GM19397 (cell line): ENCODE data around the gene EHMT1.
"Not testable (repeated sequence)": the region's sequence is repeated elsewhere in the genome, so short reads cannot be mapped to it uniquely, and the experiment has no call there.

Experiments
- ATAC-seq: cut with Tn5 transposase; IDR thresholded peaks from one replicate; pipeline ENCODE4 v1.9.1; 2021; ENCODE audit warnings: mild to moderate bottlenecking, moderate library complexity; ENCODE audit not compliant: unreplicated experiment

Gene EHMT1

GRCh38 chr9:137715866-137716693 lies 97.3 kb downstream of the EHMT1 start:
- not testable (repeated sequence) for ATAC-seq

- ATAC-seq: no peak
These were observed 98.0 kb downstream of the EHMT1 start for GRCh38 chr9:137716694-137717287.

- ATAC-seq: no peak
These were observed 99.0 kb downstream of the EHMT1 start for GRCh38 chr9:137717776-137718327.

- ATAC-seq: no peak
These were observed 100.4 kb downstream of the EHMT1 start for GRCh38 chr9:137719194-137719593.

- ATAC-seq: no peak
These were observed 101.8 kb downstream of the EHMT1 start for GRCh38 chr9:137720571-137721110.

GRCh38 chr9:137721479-137721878 lies 102.7 kb downstream of the EHMT1 start:
- ATAC-seq: no peak

- ATAC-seq: no peak
These were observed 103.1 kb downstream of the EHMT1 start for GRCh38 chr9:137721899-137722298.

GRCh38 chr9:137722481-137722880 lies 103.7 kb downstream of the EHMT1 start:
- no peak for ATAC-seq

- ATAC-seq: not testable (repeated sequence)
These were observed 104.6 kb downstream of the EHMT1 start for GRCh38 chr9:137723356-137723755.

- no peak for ATAC-seq
These were observed 105.1 kb downstream of the EHMT1 start for GRCh38 chr9:137723783-137724445.

GRCh38 chr9:137724818-137725240 lies 106.0 kb downstream of the EHMT1 start:
- ATAC-seq: no peak

GRCh38 chr9:137725598-137725997 lies 106.8 kb downstream of the EHMT1 start:
- ATAC-seq: no peak

GRCh38 chr9:137726336-137726735 lies 107.5 kb downstream of the EHMT1 start:
- peak; percentile 84 for ATAC-seq

- no peak for ATAC-seq
These were observed 108.0 kb downstream of the EHMT1 start for GRCh38 chr9:137726764-137727163.

GRCh38 chr9:137727716-137728115 lies 108.9 kb downstream of the EHMT1 start:
- no peak for ATAC-seq

- no peak for ATAC-seq
These were observed 109.9 kb downstream of the EHMT1 start for GRCh38 chr9:137728444-137729311.

GRCh38 chr9:137731216-137731946 lies 112.6 kb downstream of the EHMT1 start:
- ATAC-seq: no peak

GRCh38 chr9:137731947-137732813 lies 113.4 kb downstream of the EHMT1 start:
- ATAC-seq: no peak

- ATAC-seq: no peak
These were observed 114.6 kb downstream of the EHMT1 start for GRCh38 chr9:137733429-137733828.
